Activated CD8-positive, alpha-beta memory T cell treated with anti-CD3 and anti-CD28 coated beads, Interleukin-2, amount 50 U/mL, for 1 hour (primary cell): ENCODE data around the gene PHF12.

Source experiments
- DNase-seq: peaks from one replicate; pipeline ENCODE4 v3.0.0-alpha.2; 2020; ENCODE audit errors: extremely low read depth

PHF12 gene

DNA sequence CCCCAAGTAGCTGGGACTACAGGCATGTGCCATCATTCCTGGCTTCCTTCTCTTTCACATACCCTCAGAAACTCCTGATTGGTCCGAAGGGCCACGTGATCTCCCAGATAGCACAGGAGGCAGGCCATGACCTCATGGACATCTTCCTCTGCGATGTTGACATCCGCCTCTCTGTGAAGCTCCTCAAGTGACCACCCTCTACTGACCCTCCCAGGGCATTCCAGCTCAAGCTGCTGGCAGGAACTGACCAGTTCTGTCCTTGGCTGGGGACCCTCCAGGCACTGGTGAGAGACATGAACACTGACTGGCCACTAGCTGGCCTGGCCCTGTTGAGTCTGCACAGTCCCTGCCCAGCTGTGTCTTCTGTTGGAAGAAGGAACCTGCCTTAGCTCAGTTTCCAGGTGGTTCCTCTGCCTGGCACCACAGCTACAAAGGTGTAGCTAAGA lies 90.9 kb downstream of the PHF12 start:
- no peak for DNase-seq

DNA sequence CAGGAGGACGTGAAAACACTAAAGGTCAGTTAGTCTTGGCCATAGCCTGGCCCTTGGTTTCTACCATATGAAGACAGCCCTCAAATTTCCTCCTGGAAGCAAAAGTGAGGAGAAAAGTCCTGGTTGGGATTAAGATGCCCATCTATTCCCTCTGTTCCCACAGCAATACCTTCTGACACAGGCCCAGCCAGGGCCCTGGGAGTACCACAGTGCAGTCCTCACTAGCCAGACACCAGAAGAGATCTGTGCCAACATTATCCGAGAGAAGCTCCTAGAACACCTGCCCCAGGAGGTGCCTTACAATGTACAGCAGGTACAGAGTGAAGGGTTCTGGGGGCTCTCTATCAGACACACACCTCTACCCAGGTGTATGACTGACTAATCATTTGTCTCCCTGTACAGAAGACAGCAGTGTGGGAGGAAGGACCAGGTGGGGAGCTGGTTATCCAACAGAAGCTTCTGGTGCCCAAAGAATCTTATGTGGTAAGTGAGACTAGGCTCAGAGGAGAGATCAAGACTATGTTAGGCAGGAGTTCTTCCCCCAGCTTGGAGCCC lies 92.4 kb downstream of the PHF12 start:
- no peak for DNase-seq

DNA sequence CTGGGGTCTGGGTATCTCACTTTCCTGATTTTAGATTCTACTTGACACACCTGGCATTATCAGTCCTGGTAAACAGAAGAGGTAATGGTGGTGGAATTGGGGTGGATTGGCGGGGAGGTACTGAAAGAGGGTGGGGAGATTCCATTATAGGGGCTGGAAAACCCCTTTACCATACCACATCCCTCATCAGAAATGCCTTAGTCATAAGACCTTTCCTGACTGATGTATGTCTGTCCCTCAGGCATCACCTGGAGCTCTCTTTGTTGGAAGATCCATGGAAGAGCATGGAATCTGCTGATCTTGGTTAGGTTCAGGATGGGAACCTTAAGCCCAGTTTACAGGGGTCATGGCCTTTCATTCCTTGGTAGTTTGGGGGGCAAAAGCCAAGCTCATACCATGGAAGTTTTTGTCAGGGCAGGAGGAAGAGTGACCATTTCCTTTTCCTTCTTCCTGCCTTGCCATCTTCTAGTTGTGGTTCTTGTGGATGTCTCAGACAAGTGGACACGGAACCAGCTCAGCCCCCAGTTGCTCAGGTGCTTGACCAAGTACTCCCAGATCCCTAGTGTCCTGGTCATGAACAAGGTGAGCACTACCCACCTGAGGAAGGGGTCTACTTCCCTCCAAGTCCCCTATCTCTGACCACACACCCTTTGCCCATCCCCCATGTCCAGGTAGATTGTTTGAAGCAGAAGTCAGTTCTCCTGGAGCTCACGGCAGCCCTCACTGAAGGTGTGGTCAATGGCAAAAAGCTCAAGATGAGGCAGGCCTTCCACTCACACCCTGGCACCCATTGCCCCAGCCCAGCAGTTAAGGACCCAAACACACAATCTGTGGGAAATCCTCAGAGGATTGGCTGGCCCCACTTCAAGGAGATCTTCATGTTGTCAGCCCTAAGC lies 93.2 kb downstream of the PHF12 start:
- DNase-seq, result no peak

DNA sequence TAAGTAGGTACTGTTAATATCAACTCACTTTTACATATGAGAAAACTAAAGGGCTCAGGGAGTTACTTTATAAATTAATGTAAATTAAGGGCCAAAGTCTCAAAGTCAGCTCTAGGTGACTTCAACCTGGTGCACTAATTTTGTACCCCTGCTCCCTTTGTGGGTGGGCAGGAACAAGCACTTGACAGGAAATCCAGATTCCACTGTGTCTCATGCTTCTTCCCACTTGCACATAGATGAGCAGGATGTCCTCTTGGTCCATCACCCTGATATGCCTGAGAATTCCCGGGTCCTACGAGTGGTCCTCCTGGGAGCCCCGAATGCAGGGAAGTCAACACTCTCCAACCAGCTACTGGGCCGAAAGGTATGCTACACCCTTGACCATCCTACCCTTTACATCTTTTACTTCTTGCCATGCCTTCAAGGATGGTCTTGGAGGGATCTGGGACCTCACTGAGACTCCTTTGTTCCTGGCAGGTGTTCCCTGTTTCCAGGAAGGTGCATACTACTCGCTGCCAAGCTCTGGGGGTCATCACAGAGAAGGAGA lies 95.2 kb downstream of the PHF12 start:
- DNase-seq, result no peak

DNA sequence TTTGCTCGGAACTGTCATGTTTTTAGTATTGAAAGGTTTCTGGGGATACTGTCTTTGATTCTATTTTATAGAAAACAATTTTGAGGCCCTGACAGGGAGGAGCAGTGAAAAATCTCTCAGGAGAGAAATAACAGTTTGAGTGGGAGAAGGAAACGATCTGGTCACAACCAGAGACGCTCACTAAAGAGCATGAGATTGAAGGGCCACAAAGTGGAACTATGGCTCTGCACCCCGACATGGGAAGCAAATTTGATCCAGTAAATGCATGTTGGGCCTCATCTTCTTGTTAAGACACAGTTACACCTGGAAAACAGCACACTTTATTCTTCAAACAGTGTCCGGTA lies 96.0 kb downstream of the PHF12 start:
- DNase-seq, result no peak
